ENCODE results near the gene DUSP22. TPM values are rescaled to one million over a fixed set of nuclear protein-coding genes. Genes with fewer than 3 reads are reported as not detected.

The DUSP22 gene
- total and polyA plus RNA-seq, 2 experiments from 2014 or later = 12.8 to 36.8 TPM

GRCh38 chr6:399785-400534, 107.7 kb downstream of the DUSP22 start:
- H3K4me3 ChIP-seq = no peak overlapping the region
- peaks cover 13% of the 10 kb centered on the region for H3K27me3 Mint-ChIP-seq (ENCODE audit: insufficient read depth, low read depth, poor library complexity)
- H3K9me2 ChIP-seq (ENCODE audit: insufficient read depth) = no peaks in the 10 kb centered on the region
- H3K27me3 ChIP-seq (ENCODE audit: insufficient read depth) = peaks cover 11% of the 10 kb centered on the region
- H3K36me3 ChIP-seq (ENCODE audit: insufficient read depth) = no peaks in the 10 kb centered on the region
- H3K27ac ChIP-seq (ENCODE audit: low read depth) = no peak overlapping the region
- no peak for ATAC-seq
- no peak for TF ChIP-seq POLR2AphosphoS5 (IDR thresholded peaks at IDR 0.05; ENCODE audit: low read depth)
- no peak for TF ChIP-seq EZH2 (IDR thresholded peaks at IDR 0.05; ENCODE audit: low read depth, unreplicated experiment)
- no peak for TF ChIP-seq JUNB (IDR thresholded peaks at IDR 0.05; ENCODE audit: unreplicated experiment)
- TF ChIP-seq EZH2phosphoT487 (IDR thresholded peaks at IDR 0.05; ENCODE audit: unreplicated experiment) = no peak
- TF ChIP-seq STAT1 (IDR thresholded peaks at IDR 0.05; ENCODE audit: unreplicated experiment) = no peak
- no peak for TF ChIP-seq ZNF462 (CRISPR knock-in tag; IDR thresholded peaks at IDR 0.05)
- TF ChIP-seq ZNF114 (CRISPR knock-in tag; IDR thresholded peaks at IDR 0.05) = no peak
- no peak for TF ChIP-seq CREB1 (CRISPR knock-in tag; IDR thresholded peaks at IDR 0.05; ENCODE audit: low read depth)
- TF ChIP-seq ETS1 (IDR thresholded peaks at IDR 0.05) = no peak
- TF ChIP-seq ZNF331 (CRISPR knock-in tag; IDR thresholded peaks at IDR 0.05; ENCODE audit: low read depth) = no peak
- TF ChIP-seq CTCF (conservative IDR thresholded peaks at IDR 0.05; ENCODE audit: low read depth in 2 of 2) = no peak
- no peak for TF ChIP-seq REST (IDR thresholded peaks at IDR 0.05; ENCODE audit: unreplicated experiment)
- TF ChIP-seq NANOG (IDR thresholded peaks at IDR 0.05; ENCODE audit: borderline replicate concordance) = no peak
- H2AFZ ChIP-seq = no peak overlapping the region
- no peak overlapping the region for H3K27ac Mint-ChIP-seq
- H3K79me2 ChIP-seq (replicated peaks; ENCODE audit: insufficient read depth) = no peaks in the 10 kb centered on the region
- H4K20me1 ChIP-seq (replicated peaks; ENCODE audit: insufficient read depth) = no peaks in the 10 kb centered on the region
- no peaks in the 10 kb centered on the region for H3K4me1 ChIP-seq (ENCODE audit: insufficient read depth)
- H3K4me1 Mint-ChIP-seq = no peaks in the 10 kb centered on the region
- no peak for DNase-seq (ENCODE audit: low spot score)
- H3F3A ChIP-seq (replicated peaks; ENCODE audit: low read depth) = no peaks in the 10 kb centered on the region
- no peaks in the 10 kb centered on the region for H3K9me3 Mint-ChIP-seq
- H3K4me2 ChIP-seq = no peak overlapping the region
- no peak overlapping the region for H3K4me3 Mint-ChIP-seq
- no peaks in the 10 kb centered on the region for H3K36me3 Mint-ChIP-seq (ENCODE audit: low read depth)
